GM12892 (cell line): ENCODE data around the gene CLDN9.

Source experiments
- POLR2A ChIP-seq: IDR thresholded peaks from 2 replicates; pipeline ENCODE4 v1.6.1; 2011; ENCODE audit warnings: low read depth, low read length, control low read depth
- POLR2AphosphoS5 ChIP-seq: IDR thresholded peaks from 2 replicates; pipeline ENCODE4 v1.6.1; 2011; ENCODE audit warnings: low read depth, low read length, control low read depth
- TAF1 ChIP-seq: IDR thresholded peaks from 2 replicates; pipeline ENCODE4 v1.6.1; 2011; ENCODE audit warnings: low read depth, mild to moderate bottlenecking, control low read depth, low read length, borderline replicate concordance

- TF ChIP-seq POLR2A = no peak
- TF ChIP-seq POLR2AphosphoS5 = no peak
- TF ChIP-seq TAF1 = no peak
Observed at GRCh38 chr16:3026609-3027488, 14.1 kb downstream of the CLDN9 start.
